ENCODE measurements around the gene GLI2. TPM values are rescaled to one million over a fixed set of nuclear protein-coding genes. Genes with fewer than 3 reads are reported as not detected.

Gene GLI2
- total and polyA plus RNA-seq, 2 donors (not counting 1 experiment from before 2014, with no cell fraction given) = 2.8 to 3.3 TPM

GRCh38 chr2:120771781-120772208 is 36.1 kb downstream of the GLI2 start:
- no peaks in the 10 kb centered on the region for H4K20me1 ChIP-seq (ENCODE audit: control insufficient read depth, extremely low read depth, insufficient read depth, low read length)
- peak overlapping the region; percentile 85 for H3K27ac ChIP-seq (ENCODE audit: insufficient read depth, low read length)
- peak overlapping the region; percentile 65 for H3K4me2 ChIP-seq (ENCODE audit: extremely low read depth, insufficient read depth, low read length)
- peaks cover 26% of the 10 kb centered on the region for H3K4me1 ChIP-seq (ENCODE audit: control insufficient read depth, extremely low read depth, insufficient read depth, low read length)
- no peak overlapping the region for H3K4me3 ChIP-seq (replicated peaks in 1 of 4; ENCODE audit: control extremely low read depth in 1 of 4, insufficient read depth in 1 of 4, low read depth in 3 of 4, low read length in 4 of 4)
- H3K79me2 ChIP-seq (ENCODE audit: control insufficient read depth, insufficient read depth, low read length) = peaks cover 77% of the 10 kb centered on the region
- no peak for TF ChIP-seq CTCF (conservative IDR thresholded peaks at IDR 0.05 in 1 of 2, IDR thresholded peaks at IDR 0.05 in 1 of 2; ENCODE audit: low read depth in 1 of 2, low read length in 2 of 2)
- H3K36me3 ChIP-seq (ENCODE audit: control insufficient read depth, insufficient read depth, low read length) = no peaks in the 10 kb centered on the region
- H2AFZ ChIP-seq (ENCODE audit: low read length) = no peak overlapping the region
- H3K9me3 ChIP-seq (ENCODE audit: control insufficient read depth, insufficient read depth, low read depth, low read length) = no peaks in the 10 kb centered on the region
- DNase-seq (ENCODE audit: low read depth in 2 of 2) = peak in 1 of 2 donors; percentile 77
- no peak overlapping the region for H3K9ac ChIP-seq (ENCODE audit: insufficient read depth, low read length)
- H3K27me3 ChIP-seq (ENCODE audit: control insufficient read depth, insufficient read depth, low read length) = no peaks in the 10 kb centered on the region

GRCh38 chr2:120772261-120772660 is 36.6 kb downstream of the GLI2 start:
- Histone ChIP-seq H3K36me3 (ENCODE audit: control insufficient read depth, insufficient read depth, low read length) (no peaks in the 10 kb centered on the region), H3K79me2 (ENCODE audit: control insufficient read depth, insufficient read depth, low read length) (peaks cover 77% of the 10 kb centered on the region), H4K20me1 (ENCODE audit: control insufficient read depth, extremely low read depth, insufficient read depth, low read length) (no peaks in the 10 kb centered on the region), H3K4me3 (replicated peaks in 1 of 4; ENCODE audit: control extremely low read depth in 1 of 4, insufficient read depth in 1 of 4, low read depth in 3 of 4, low read length in 4 of 4) (no peak overlapping the region), H3K9me3 (ENCODE audit: control insufficient read depth, insufficient read depth, low read depth, low read length) (no peaks in the 10 kb centered on the region), H3K9ac (ENCODE audit: insufficient read depth, low read length) (no peak overlapping the region), H2AFZ (ENCODE audit: low read length) (no peak overlapping the region), H3K27ac (ENCODE audit: insufficient read depth, low read length) (peak overlapping the region; percentile 85), H3K4me1 (ENCODE audit: control insufficient read depth, extremely low read depth, insufficient read depth, low read length) (peaks cover 23% of the 10 kb centered on the region), H3K27me3 (ENCODE audit: control insufficient read depth, insufficient read depth, low read length) (no peaks in the 10 kb centered on the region), H3K4me2 (ENCODE audit: extremely low read depth, insufficient read depth, low read length) (peak overlapping the region; percentile 49)
- no peak for TF ChIP-seq CTCF (conservative IDR thresholded peaks at IDR 0.05 in 1 of 2, IDR thresholded peaks at IDR 0.05 in 1 of 2; ENCODE audit: low read depth in 1 of 2, low read length in 2 of 2)
- no peak for TF ChIP-seq EZH2 (IDR thresholded peaks at IDR 0.05; ENCODE audit: low read length, missing control alignments)
- DNase-seq (ENCODE audit: low read depth in 2 of 2) = peak; percentile 36 to 43

GRCh38 chr2:120773186-120773800 is 37.6 kb downstream of the GLI2 start:
- Histone ChIP-seq H3K79me2 (ENCODE audit: control insufficient read depth, insufficient read depth, low read length) (peaks cover 74% of the 10 kb centered on the region), H3K27ac (ENCODE audit: insufficient read depth, low read length) (no peak overlapping the region), H3K9me3 (ENCODE audit: control insufficient read depth, insufficient read depth, low read depth, low read length) (no peaks in the 10 kb centered on the region), H3K4me3 (replicated peaks in 1 of 4; ENCODE audit: control extremely low read depth in 1 of 4, insufficient read depth in 1 of 4, low read depth in 3 of 4, low read length in 4 of 4) (no peak overlapping the region), H4K20me1 (ENCODE audit: control insufficient read depth, extremely low read depth, insufficient read depth, low read length) (no peaks in the 10 kb centered on the region), H3K4me1 (ENCODE audit: control insufficient read depth, extremely low read depth, insufficient read depth, low read length) (peaks cover 26% of the 10 kb centered on the region), H2AFZ (ENCODE audit: low read length) (no peak overlapping the region), H3K9ac (ENCODE audit: insufficient read depth, low read length) (no peak overlapping the region), H3K36me3 (ENCODE audit: control insufficient read depth, insufficient read depth, low read length) (no peaks in the 10 kb centered on the region), H3K27me3 (ENCODE audit: control insufficient read depth, insufficient read depth, low read length) (no peaks in the 10 kb centered on the region), H3K4me2 (ENCODE audit: extremely low read depth, insufficient read depth, low read length) (no peak overlapping the region)
- DNase-seq (ENCODE audit: low read depth in 2 of 2) = no peak
- no peak for TF ChIP-seq CTCF (conservative IDR thresholded peaks at IDR 0.05 in 1 of 2, IDR thresholded peaks at IDR 0.05 in 1 of 2; ENCODE audit: low read depth in 1 of 2, low read length in 2 of 2)
- no peak for TF ChIP-seq EZH2 (IDR thresholded peaks at IDR 0.05; ENCODE audit: low read length, missing control alignments)

All from fibroblast of lung (primary cell).